Uterus (tissue), 2 donors: ENCODE results near the gene TRAF2.

Source experiments
- POLR2A ChIP-seq, 2 donors: fragments of 450-650 bp; IDR thresholded peaks; one replicate each; pipeline ENCODE4 v1.6.1; 2016; ENCODE audit warnings: antibody characterized with exemption in 2 of 2, mild to moderate bottlenecking in 1 of 2, moderate library complexity in 1 of 2
- TF ChIP-seq, protein P1 (sequence below), 4 experiments: fragments of 200-600 bp in 2 of 4; fragments of 450-650 bp in 2 of 4; sonication (generic) in 2 of 4; IDR thresholded peaks; one replicate each; pipeline ENCODE4 v1.5.1; 2016 to 2019; ENCODE audit warnings: antibody characterized with exemption in 4 of 4, mild to moderate bottlenecking in 2 of 4, moderate library complexity in 1 of 4

DNA sequence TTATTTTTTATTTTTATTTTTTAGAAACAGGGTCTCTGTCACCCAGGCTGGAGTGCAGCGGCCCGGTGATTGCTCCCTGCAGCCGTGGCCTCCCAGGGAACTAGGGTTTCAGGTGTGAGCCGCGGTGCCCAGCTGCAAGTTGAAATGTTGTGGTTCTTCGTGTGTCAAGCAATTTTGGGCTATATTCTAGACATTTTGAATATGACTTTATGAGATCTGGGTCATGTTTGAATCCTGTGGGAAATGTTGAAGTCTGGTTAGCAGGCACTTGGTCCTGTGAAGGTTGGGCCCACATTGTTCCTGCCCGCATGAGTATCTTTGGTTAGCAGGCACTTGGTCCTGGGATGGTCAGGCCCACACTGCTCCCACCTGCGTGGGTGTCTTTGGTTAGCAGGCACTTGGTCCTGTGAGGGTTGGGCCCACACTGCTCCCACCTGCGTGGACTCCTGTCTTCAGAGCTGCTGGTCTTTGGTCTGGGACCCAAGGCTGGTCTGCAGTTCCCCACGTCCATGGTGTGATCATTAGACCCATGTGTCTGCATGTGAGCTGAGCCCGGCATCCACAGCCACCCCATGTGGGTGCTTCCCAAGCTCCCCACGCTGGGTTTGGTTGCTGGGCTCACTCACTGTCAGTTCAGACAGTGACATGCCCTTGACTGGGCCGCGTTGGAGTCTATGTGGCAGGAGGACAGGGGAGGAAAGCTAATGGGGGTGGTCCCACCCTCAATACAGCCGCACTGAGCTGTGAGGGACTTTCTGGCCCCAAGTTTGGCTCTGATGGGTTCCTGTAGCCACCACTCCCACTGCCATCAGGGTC, 51.1 kb downstream of the TRAF2 start:
- TF ChIP-seq, protein P1, sequence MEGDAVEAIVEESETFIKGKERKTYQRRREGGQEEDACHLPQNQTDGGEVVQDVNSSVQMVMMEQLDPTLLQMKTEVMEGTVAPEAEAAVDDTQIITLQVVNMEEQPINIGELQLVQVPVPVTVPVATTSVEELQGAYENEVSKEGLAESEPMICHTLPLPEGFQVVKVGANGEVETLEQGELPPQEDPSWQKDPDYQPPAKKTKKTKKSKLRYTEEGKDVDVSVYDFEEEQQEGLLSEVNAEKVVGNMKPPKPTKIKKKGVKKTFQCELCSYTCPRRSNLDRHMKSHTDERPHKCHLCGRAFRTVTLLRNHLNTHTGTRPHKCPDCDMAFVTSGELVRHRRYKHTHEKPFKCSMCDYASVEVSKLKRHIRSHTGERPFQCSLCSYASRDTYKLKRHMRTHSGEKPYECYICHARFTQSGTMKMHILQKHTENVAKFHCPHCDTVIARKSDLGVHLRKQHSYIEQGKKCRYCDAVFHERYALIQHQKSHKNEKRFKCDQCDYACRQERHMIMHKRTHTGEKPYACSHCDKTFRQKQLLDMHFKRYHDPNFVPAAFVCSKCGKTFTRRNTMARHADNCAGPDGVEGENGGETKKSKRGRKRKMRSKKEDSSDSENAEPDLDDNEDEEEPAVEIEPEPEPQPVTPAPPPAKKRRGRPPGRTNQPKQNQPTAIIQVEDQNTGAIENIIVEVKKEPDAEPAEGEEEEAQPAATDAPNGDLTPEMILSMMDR (IDR thresholded peaks at IDR 0.05), result no peak
- no peak for TF ChIP-seq POLR2A (IDR thresholded peaks at IDR 0.05)
